Measurements from ENCODE around the gene ASCC3.

ASCC3 gene

DNA sequence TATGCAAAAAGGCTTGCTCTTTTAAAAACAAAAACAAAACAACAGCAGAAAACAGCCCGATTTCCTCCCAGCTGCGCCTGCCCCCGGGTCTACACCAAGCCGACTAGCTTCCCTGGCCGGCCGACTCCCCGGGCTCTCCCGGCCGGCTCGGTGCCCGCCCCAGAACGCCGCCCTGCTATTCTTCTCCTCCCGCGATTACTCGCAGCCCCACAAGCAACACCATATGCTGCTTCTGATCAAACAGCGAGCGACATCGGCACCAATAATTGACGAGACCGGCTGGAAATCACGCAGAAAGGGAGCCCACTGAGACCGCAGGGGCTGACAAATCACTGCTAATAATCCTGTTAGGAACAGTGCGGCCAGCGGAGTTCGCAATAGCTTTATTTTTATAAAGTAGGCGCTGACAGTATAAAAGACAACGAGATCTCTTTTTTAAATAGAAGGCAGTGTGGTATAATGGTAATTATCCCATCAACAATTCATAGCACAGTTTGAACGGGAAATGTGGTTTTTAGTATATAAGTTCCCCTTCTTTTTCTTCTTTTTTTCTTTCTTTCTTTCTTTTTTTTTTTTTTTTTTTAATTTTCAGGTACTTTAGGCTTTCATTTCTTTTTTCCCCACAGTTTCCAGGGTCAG lies 419.7 kb downstream of the ASCC3 start:
- peak; percentile 78 for TF ChIP-seq L3MBTL2 (conservative IDR thresholded peaks at IDR 0.05)
- no peak for TF ChIP-seq NFRKB (IDR thresholded peaks at IDR 0.05)
- ChIA-PET CTCF (interaction anchor here (0.6 to 2.2 kb wide), 29 partner anchors 10 to 465 kb away, joined by 3 to 15 read pairs (median 4); no protein-coding TSS in a partner anchor), POLR2A (no interaction called here)
- DNase-seq (ENCODE audit: extremely low spot score), result peak; percentile 67

DNA sequence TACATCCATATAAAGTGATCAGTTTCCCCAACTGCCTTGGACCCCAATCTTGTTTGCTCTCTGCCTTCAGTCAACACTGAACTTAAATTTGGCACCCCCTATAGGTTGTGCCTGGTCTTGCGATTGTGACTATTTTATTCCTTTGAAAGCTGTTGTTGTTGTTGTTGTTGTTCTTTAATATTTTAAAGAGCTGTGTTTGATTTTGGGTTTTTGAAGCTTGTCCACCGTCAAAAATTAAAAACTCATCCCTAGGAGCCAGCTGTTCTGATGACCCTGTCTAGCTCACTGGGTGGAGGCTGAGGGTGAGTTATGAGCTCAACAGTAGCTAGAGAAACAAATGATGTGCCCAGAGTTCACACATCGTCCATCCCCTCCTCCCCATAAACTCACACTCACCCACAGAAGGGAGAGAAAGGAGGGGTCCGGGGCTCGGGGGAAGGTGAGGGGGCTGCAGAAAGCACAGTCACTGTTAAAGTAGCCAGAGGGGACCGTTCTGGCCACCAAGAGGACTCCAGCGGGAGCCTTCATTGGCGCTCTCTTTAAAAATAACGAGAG lies 420.4 kb downstream of the ASCC3 start:
- CTCF ChIA-PET, result interaction anchor here (0.6 to 2.2 kb wide), 30 partner anchors 10 to 1026 kb away, joined by 3 to 15 read pairs (median 4); no protein-coding TSS in a partner anchor

DNA sequence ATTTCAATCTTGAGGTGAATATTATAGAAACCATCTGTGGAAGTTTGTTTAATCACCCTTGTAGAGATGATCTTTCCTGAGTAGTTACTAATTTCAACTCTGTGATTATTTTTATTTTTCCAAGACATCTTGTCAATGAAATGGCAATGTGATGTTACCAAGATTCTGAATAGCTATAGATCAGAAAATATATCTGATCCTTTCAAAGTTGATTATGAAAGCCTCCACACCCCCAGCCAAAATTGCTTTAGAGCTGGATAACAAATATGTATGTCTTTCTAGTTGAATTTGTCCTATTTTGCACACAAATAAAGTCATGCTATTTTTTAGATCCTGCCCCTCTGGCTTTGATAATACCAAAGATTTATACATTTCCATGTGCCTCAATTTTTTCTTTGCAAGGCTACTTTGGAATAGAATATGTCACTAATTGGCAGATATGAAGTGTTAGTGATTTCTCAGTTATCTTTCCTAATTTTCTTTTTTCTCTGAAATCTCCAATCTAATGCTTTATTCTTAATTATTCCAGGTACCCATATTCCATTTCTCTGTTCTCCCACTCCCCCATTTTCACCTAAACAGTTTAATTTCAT lies 421.4 kb downstream of the ASCC3 start:
- TF ChIP-seq FOXK2 (IDR thresholded peaks at IDR 0.05) (no peak), BHLHE40 (IDR thresholded peaks at IDR 0.05; ENCODE audit: borderline replicate concordance) (no peak), FOXA1 (IDR thresholded peaks at IDR 0.05) (no peak), SUZ12 (IDR thresholded peaks at IDR 0.05) (no peak), ZNF384 (IDR thresholded peaks at IDR 0.05) (no peak), L3MBTL2 (conservative IDR thresholded peaks at IDR 0.05) (no peak), TARDBP (IDR thresholded peaks at IDR 0.05) (no peak), LEF1 (IDR thresholded peaks at IDR 0.05; ENCODE audit: borderline replicate concordance) (no peak), CTBP1 (IDR thresholded peaks at IDR 0.05; ENCODE audit: borderline replicate concordance) (no peak)
- TF ChIP-seq, protein P1, sequence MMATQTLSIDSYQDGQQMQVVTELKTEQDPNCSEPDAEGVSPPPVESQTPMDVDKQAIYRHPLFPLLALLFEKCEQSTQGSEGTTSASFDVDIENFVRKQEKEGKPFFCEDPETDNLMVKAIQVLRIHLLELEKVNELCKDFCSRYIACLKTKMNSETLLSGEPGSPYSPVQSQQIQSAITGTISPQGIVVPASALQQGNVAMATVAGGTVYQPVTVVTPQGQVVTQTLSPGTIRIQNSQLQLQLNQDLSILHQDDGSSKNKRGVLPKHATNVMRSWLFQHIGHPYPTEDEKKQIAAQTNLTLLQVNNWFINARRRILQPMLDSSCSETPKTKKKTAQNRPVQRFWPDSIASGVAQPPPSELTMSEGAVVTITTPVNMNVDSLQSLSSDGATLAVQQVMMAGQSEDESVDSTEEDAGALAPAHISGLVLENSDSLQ (IDR thresholded peaks at IDR 0.05), result no peak
- ChIA-PET POLR2A (no interaction called here), CTCF (interaction anchor here (2.1 to 2.2 kb wide), 3 partner anchors 14 to 344 kb away, joined by 8 to 15 read pairs (median 11); no protein-coding TSS in a partner anchor)
- no peak for DNase-seq (ENCODE audit: extremely low spot score)

More for the DNA sequence above, 420.4 kb downstream of the ASCC3 start:
- DNase-seq (ENCODE audit: extremely low spot score), result peak; percentile 36
- POLR2A ChIA-PET, result no interaction called here
- no peak for TF ChIP-seq SP1 (IDR thresholded peaks at IDR 0.05)
- TF ChIP-seq L3MBTL2 (conservative IDR thresholded peaks at IDR 0.05), result no peak
- TF ChIP-seq FOXA1 (IDR thresholded peaks at IDR 0.05), result no peak
- TF ChIP-seq FOXK2 (IDR thresholded peaks at IDR 0.05), result no peak
- TF ChIP-seq NFRKB (IDR thresholded peaks at IDR 0.05), result no peak
- TF ChIP-seq HDGF (IDR thresholded peaks at IDR 0.05; ENCODE audit: borderline replicate concordance), result no peak
- no peak for TF ChIP-seq BHLHE40 (IDR thresholded peaks at IDR 0.05; ENCODE audit: borderline replicate concordance)
- TF ChIP-seq, protein P1 (IDR thresholded peaks at IDR 0.05), result no peak
- no peak for TF ChIP-seq ARNT (IDR thresholded peaks at IDR 0.05)
- no peak for TF ChIP-seq SUZ12 (IDR thresholded peaks at IDR 0.05)
- no peak for TF ChIP-seq CTBP1 (IDR thresholded peaks at IDR 0.05; ENCODE audit: borderline replicate concordance)
- TF ChIP-seq FOXM1 (IDR thresholded peaks at IDR 0.05; ENCODE audit: borderline replicate concordance), result no peak
- no peak for TF ChIP-seq TARDBP (IDR thresholded peaks at IDR 0.05)
- no peak for TF ChIP-seq ZNF384 (IDR thresholded peaks at IDR 0.05)
- TF ChIP-seq ELF4 (IDR thresholded peaks at IDR 0.05), result no peak
- no peak for TF ChIP-seq LEF1 (IDR thresholded peaks at IDR 0.05; ENCODE audit: borderline replicate concordance)

- DNase-seq (ENCODE audit: extremely low spot score), result no peak
- POLR2A ChIA-PET, result no interaction called here
- TF ChIP-seq ELF4 (IDR thresholded peaks at IDR 0.05), result no peak
- TF ChIP-seq, protein P1 (IDR thresholded peaks at IDR 0.05), result peak; percentile 34; the same call in 1 of the 2 replicates
- no peak for TF ChIP-seq SUZ12 (IDR thresholded peaks at IDR 0.05)
- CTCF ChIA-PET, result interaction anchor here (2.1 kb wide), 1 partner anchor 15 kb away, joined by 8 read pairs; no protein-coding TSS in a partner anchor
Observed at GRCh38 chr6:100458841-100459591, 422.1 kb downstream of the ASCC3 start.

All from HEK293T (cell line).